Right atrium auricular region (tissue), 2 donors: ENCODE data around the gene MTR. TPM values are rescaled to one million over a fixed set of nuclear protein-coding genes. Genes with fewer than 3 reads are reported as not detected.

Source experiments
- DNase-seq: peaks from one replicate; pipeline ENCODE4 v3.0.0-alpha.2; 2019; ENCODE audit warnings: low spot score
- H3K27ac ChIP-seq, 2 donors: fragments of 200-600 bp; sonication (generic); 1 replicate in 1 of 2; 2 replicates in 1 of 2; pipeline ENCODE4 v1.5.1; 2016 to 2019
- H3K27me3 ChIP-seq, 2 donors: fragments of 200-600 bp; sonication (generic); one replicate each; pipeline versions ENCODE4 v1.5.1 to v1.6.0; 2017 to 2019
- H3K36me3 ChIP-seq: fragments of 200-600 bp; sonication (generic); one replicate; pipeline ENCODE4 v1.5.1; 2016
- H3K4me1 ChIP-seq, 2 donors: fragments of 200-600 bp; sonication (generic); one replicate each; pipeline versions ENCODE4 v1.5.1 to v1.6.0; 2017 to 2019
- H3K4me3 ChIP-seq, 2 donors: fragments of 200-600 bp; sonication (generic); 1 replicate in 1 of 2; 2 replicates in 1 of 2; pipeline ENCODE4 v1.5.1; 2017 to 2019; ENCODE audit warnings: mild to moderate bottlenecking in 1 of 2, moderate library complexity in 1 of 2
- H3K9me3 ChIP-seq, 2 donors: fragments of 200-600 bp; sonication (generic); one replicate each; pipeline ENCODE4 v1.5.1; 2019
- CTCF ChIP-seq, 2 donors: fragments of 200-600 bp; sonication (generic); IDR thresholded peaks; one replicate each; pipeline ENCODE4 v1.5.1; 2019; ENCODE audit warnings: antibody characterized with exemption in 2 of 2
- total RNA-seq, 2 donors: library from RNA; depleted of rRNA; stranded (reverse); fragments of >200 nt; gene quantifications; one replicate each; pipeline ENCODE4 v1.1.0, GENCODE V29; 2016

Gene MTR
- total RNA-seq, 2 donors from 2014 or later = 21.8 to 30.4 TPM

- Histone ChIP-seq H3K4me1 (peaks cover 0 to 15% of the 10 kb centered on the region in 2 donors), H3K9me3 (no peaks in the 10 kb centered on the region), H3K4me3 (no peak overlapping the region), H3K36me3 (no peaks in the 10 kb centered on the region), H3K27ac (no peak overlapping the region), H3K27me3 (no peaks in the 10 kb centered on the region)
- no peak for TF ChIP-seq CTCF (IDR thresholded peaks at IDR 0.05)
- no peak for DNase-seq
Observed at GRCh38 chr1:236951672-236952071, 156.6 kb downstream of the MTR start.

- TF ChIP-seq CTCF (IDR thresholded peaks at IDR 0.05) = no peak
- Histone ChIP-seq H3K4me3 (no peak overlapping the region), H3K27ac (no peak overlapping the region)
Observed at GRCh38 chr1:236952246-236953003, 157.3 kb downstream of the MTR start.

GRCh38 chr1:236953151-236953700, 158.1 kb downstream of the MTR start:
- Histone ChIP-seq H3K4me3 (no peak overlapping the region), H3K27ac (no peak overlapping the region), H3K9me3 (no peaks in the 10 kb centered on the region), H3K36me3 (no peaks in the 10 kb centered on the region), H3K27me3 (no peaks in the 10 kb centered on the region), H3K4me1 (peaks cover 0 to 15% of the 10 kb centered on the region in 2 donors)
- no peak for TF ChIP-seq CTCF (IDR thresholded peaks at IDR 0.05)
- no peak for DNase-seq

More at GRCh38 chr1:236952246-236953003, 157.3 kb downstream of the MTR start:
- DNase-seq = no peak
- H3K4me1 ChIP-seq = peaks cover 0 to 15% of the 10 kb centered on the region in 2 donors
- no peaks in the 10 kb centered on the region for H3K36me3 ChIP-seq
- no peaks in the 10 kb centered on the region for H3K9me3 ChIP-seq
- H3K27me3 ChIP-seq = no peaks in the 10 kb centered on the region

Other genes starting within 250 kb of the MTR start
- gene HEATR1, start 190.8 kb upstream of the MTR start, total RNA-seq = 1 to 10 TPM; 7.1 to 8.6 TPM
- gene ACTN2, start 108.8 kb upstream of the MTR start, total RNA-seq = 1,000 to 10,000 TPM in 1 of 2 donors, 100 to 1,000 TPM in 1; 595 to 1,486 TPM
- not detected for gene MT1HL1, start 209.1 kb downstream of the MTR start, total RNA-seq
- gene RYR2, start 246.9 kb downstream of the MTR start, total RNA-seq = 100 to 1,000 TPM; 392 to 756 TPM